ENCODE measurements around the gene LOXHD1. TPM values are rescaled to one million over a fixed set of nuclear protein-coding genes. Genes with fewer than 3 reads are reported as not detected.

The LOXHD1 gene
- total RNA-seq, 1 donor from 2014 or later = not detected

DNA sequence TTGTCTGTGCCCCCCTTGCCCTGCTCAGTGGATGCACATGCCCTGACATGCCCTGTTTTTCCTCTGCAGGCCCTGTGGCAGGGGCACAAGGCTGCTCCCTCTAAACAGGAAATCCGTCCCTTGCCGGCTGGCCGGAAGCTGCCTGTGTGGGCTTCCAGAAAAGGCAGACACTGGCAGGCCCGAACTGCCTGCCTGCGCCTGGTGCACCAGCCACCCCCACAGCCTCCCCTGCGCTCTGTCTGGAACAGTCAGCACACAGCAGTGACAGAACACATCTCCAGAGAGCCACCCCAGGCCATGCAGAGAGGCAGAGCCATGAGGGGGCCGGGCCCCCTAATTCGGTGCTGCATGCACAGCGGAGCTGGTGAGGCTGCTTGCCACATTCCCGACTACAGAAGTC lies 33.5 kb downstream of the LOXHD1 start:
- TF ChIP-seq, protein P1, sequence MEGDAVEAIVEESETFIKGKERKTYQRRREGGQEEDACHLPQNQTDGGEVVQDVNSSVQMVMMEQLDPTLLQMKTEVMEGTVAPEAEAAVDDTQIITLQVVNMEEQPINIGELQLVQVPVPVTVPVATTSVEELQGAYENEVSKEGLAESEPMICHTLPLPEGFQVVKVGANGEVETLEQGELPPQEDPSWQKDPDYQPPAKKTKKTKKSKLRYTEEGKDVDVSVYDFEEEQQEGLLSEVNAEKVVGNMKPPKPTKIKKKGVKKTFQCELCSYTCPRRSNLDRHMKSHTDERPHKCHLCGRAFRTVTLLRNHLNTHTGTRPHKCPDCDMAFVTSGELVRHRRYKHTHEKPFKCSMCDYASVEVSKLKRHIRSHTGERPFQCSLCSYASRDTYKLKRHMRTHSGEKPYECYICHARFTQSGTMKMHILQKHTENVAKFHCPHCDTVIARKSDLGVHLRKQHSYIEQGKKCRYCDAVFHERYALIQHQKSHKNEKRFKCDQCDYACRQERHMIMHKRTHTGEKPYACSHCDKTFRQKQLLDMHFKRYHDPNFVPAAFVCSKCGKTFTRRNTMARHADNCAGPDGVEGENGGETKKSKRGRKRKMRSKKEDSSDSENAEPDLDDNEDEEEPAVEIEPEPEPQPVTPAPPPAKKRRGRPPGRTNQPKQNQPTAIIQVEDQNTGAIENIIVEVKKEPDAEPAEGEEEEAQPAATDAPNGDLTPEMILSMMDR (IDR thresholded peaks at IDR 0.05; ENCODE audit: partially characterized antibody, unreplicated experiment) = no peak
- no peaks in the 10 kb centered on the region for H3K36me3 Mint-ChIP-seq (ENCODE audit: unreplicated experiment)
- H3K27me3 Mint-ChIP-seq (ENCODE audit: unreplicated experiment) = no peaks in the 10 kb centered on the region
- no peaks in the 10 kb centered on the region for H3K9me3 Mint-ChIP-seq (ENCODE audit: unreplicated experiment)
- peaks cover 4% of the 10 kb centered on the region for H3K4me1 Mint-ChIP-seq (ENCODE audit: low read depth, unreplicated experiment)
- no peak overlapping the region for H3K4me3 Mint-ChIP-seq (ENCODE audit: unreplicated experiment)
- DNase-seq = peak; percentile 22
- no peak overlapping the region for H3K27ac Mint-ChIP-seq (ENCODE audit: unreplicated experiment)

DNA sequence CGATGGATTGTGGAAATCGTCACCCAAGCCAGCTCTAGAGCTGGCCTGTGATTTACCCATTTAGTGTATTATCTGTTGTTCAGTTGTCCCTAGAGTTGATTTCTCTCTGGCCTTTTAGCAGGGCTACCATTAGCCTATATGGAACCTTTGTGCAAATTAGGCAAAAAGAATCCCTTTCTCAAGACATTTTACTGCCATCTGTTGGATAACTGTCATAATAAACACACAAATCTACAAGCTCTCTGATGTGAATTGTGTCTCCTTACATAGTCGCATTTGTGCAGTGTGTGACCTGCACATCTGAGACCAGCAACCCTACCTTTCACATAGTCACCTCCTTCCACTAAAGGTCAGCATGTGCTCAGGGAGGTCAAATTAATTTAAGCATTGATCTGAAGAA lies 34.0 kb downstream of the LOXHD1 start:
- peaks cover 2% of the 10 kb centered on the region for H3K4me1 Mint-ChIP-seq (ENCODE audit: low read depth, unreplicated experiment)
- no peaks in the 10 kb centered on the region for H3K9me3 Mint-ChIP-seq (ENCODE audit: unreplicated experiment)
- no peaks in the 10 kb centered on the region for H3K36me3 Mint-ChIP-seq (ENCODE audit: unreplicated experiment)
- TF ChIP-seq, protein P1 (IDR thresholded peaks at IDR 0.05; ENCODE audit: partially characterized antibody, unreplicated experiment) = no peak
- no peak overlapping the region for H3K4me3 Mint-ChIP-seq (ENCODE audit: unreplicated experiment)
- no peak overlapping the region for H3K27ac Mint-ChIP-seq (ENCODE audit: unreplicated experiment)
- H3K27me3 Mint-ChIP-seq (ENCODE audit: unreplicated experiment) = no peaks in the 10 kb centered on the region
- DNase-seq = no peak

DNA sequence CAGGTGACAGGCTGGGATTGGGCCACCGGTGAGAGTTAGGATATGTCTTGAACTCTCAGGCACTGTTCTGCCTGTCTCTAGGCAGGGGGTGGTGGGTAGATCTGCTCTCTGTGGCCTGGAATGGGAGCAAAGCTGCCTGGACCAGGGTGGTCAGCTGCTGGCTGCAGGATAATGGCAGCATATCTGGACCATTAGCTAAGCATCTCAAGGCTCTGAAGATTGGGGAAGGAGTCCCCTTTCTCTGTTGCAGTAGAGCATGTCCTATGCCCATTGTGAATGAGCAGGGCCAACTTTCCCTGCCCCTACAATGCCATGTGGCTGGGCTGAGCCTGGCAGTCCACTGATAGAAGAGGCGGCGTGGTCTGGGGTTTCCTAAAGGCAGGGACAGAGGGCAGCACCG lies 34.6 kb downstream of the LOXHD1 start:
- no peaks in the 10 kb centered on the region for H3K36me3 Mint-ChIP-seq (ENCODE audit: unreplicated experiment)
- H3K4me1 Mint-ChIP-seq (ENCODE audit: low read depth, unreplicated experiment) = no peaks in the 10 kb centered on the region
- TF ChIP-seq, protein P1 (IDR thresholded peaks at IDR 0.05; ENCODE audit: partially characterized antibody, unreplicated experiment) = no peak
- no peak overlapping the region for H3K4me3 Mint-ChIP-seq (ENCODE audit: unreplicated experiment)
- no peak overlapping the region for H3K27ac Mint-ChIP-seq (ENCODE audit: unreplicated experiment)
- no peak for DNase-seq
- H3K27me3 Mint-ChIP-seq (ENCODE audit: unreplicated experiment) = peaks cover 3% of the 10 kb centered on the region
- no peaks in the 10 kb centered on the region for H3K9me3 Mint-ChIP-seq (ENCODE audit: unreplicated experiment)

DNA sequence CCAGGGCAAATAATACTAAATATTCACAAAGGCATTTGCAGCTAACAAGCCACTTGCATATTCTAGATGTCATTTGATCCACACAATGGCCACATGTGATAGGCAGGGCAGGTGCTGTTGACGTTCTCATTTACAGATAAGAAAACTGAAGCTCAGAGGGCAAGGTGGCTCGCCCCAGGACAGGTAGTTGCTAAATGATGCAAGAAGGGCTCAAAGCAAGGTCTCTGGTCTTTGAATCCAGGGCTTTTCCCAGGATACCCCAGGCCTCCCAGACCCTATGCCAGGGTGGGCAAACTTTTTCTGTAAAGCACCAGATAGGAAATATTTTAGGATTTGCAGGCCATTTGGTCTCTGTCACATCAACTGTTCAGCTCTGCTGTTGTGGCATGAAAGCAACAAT lies 35.1 kb downstream of the LOXHD1 start:
- Mint-ChIP-seq H3K27ac (ENCODE audit: unreplicated experiment) (no peak overlapping the region), H3K9me3 (ENCODE audit: unreplicated experiment) (no peaks in the 10 kb centered on the region), H3K4me1 (ENCODE audit: low read depth, unreplicated experiment) (no peaks in the 10 kb centered on the region), H3K4me3 (ENCODE audit: unreplicated experiment) (no peak overlapping the region), H3K27me3 (ENCODE audit: unreplicated experiment) (peaks cover 3% of the 10 kb centered on the region), H3K36me3 (ENCODE audit: unreplicated experiment) (no peaks in the 10 kb centered on the region)
- TF ChIP-seq, protein P1 (IDR thresholded peaks at IDR 0.05; ENCODE audit: partially characterized antibody, unreplicated experiment) = no peak
- DNase-seq = no peak

DNA sequence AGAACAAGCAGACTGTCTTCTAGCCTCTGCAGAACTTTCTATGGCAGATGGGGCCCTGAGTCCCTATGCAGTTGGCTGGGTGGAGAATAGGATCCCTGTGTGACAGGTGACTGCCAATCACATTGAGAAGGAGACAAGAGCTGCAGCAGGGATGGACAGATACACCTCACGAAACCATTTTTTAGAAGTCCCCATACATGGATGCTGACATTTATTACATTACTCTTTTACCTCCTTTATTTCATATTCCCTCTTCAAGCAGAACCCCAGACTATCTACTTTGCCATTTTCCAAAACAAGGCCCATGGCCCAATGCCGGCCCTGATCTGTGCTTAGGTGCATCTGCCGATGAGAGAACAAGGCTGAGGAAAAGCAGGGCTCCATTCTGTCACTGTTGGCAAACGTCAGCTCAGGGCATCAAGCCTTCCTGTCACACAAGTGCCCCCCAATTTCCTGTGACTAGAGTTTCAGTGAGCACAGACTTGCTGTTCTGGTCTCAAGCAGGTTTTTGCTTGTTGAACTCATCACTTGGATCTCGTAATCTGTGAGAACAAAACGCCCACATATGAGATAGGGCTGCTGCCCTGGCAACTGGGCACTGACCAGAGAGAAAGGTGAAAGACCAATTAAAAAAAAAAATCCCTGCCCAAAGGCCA lies 35.8 kb downstream of the LOXHD1 start:
- Mint-ChIP-seq H3K27ac (ENCODE audit: unreplicated experiment) (no peak overlapping the region), H3K9me3 (ENCODE audit: unreplicated experiment) (no peaks in the 10 kb centered on the region), H3K4me3 (ENCODE audit: unreplicated experiment) (no peak overlapping the region), H3K27me3 (ENCODE audit: unreplicated experiment) (peaks cover 3% of the 10 kb centered on the region), H3K36me3 (ENCODE audit: unreplicated experiment) (no peaks in the 10 kb centered on the region), H3K4me1 (ENCODE audit: low read depth, unreplicated experiment) (no peaks in the 10 kb centered on the region)
- DNase-seq = no peak
- TF ChIP-seq, protein P1 (IDR thresholded peaks at IDR 0.05; ENCODE audit: partially characterized antibody, unreplicated experiment) = no peak

Measured in glutamatergic neuron (in vitro differentiated cells).